ENCODE data around the gene TOX3. TPM values are rescaled to one million over a fixed set of nuclear protein-coding genes. Genes with fewer than 3 reads are reported as not detected.

Gene TOX3
- total and polyA plus RNA-seq, 2 donors (not counting 1 experiment from before 2014, with no cell fraction given) = not detected

- Mint-ChIP-seq H3K4me1 (no peaks in the 10 kb centered on the region), H3K27ac (no peak overlapping the region), H3K9me3 (ENCODE audit: insufficient read depth) (no peaks in the 10 kb centered on the region), H3K27me3 (no peaks in the 10 kb centered on the region), H3K4me3 (no peak overlapping the region)
- Histone ChIP-seq H2AFZ (ENCODE audit: insufficient read depth, low read depth, low read length, poor library complexity, severe bottlenecking) (no peak overlapping the region), H3K27me3 (replicated peaks in 1 of 4; ENCODE audit: control extremely low read depth in 1 of 4, control insufficient read depth in 3 of 4, insufficient read depth in 4 of 4, low read length in 3 of 4) (no peaks in the 10 kb centered on the region), H3K79me2 (ENCODE audit: control insufficient read depth, insufficient read depth, low read length) (no peaks in the 10 kb centered on the region), H4K20me1 (ENCODE audit: control insufficient read depth, insufficient read depth, low read length, poor library complexity, severe bottlenecking) (no peaks in the 10 kb centered on the region), H3K9me3 (ENCODE audit: control extremely low read depth in 1 of 3, control insufficient read depth in 2 of 3, insufficient read depth in 1 of 3, low read length in 2 of 3) (no peaks in the 10 kb centered on the region), H3K4me3 (ENCODE audit: control extremely low read depth in 1 of 5, extremely low read depth in 1 of 5, insufficient read depth in 1 of 5, low read depth in 2 of 5, low read length in 4 of 5) (no peak overlapping the region), H3K9ac (ENCODE audit: low read length) (no peak overlapping the region), H3K4me2 (replicated peaks; ENCODE audit: low read depth, low read length, poor library complexity, severe bottlenecking) (no peak overlapping the region), H3K4me1 (ENCODE audit: control insufficient read depth in 2 of 2, insufficient read depth in 2 of 2, low read length in 2 of 2) (no peaks in the 10 kb centered on the region), H3K36me3 (replicated peaks in 1 of 2; ENCODE audit: control extremely low read depth in 1 of 2, control insufficient read depth in 1 of 2, extremely low read depth in 1 of 2, insufficient read depth in 2 of 2, low read length in 1 of 2) (no peaks in the 10 kb centered on the region), H3K27ac (ENCODE audit: low read length in 2 of 2) (no peak overlapping the region)
- ATAC-seq (ENCODE audit: low read depth) (no peak), DNase-seq (no peak)
- no peak for TF ChIP-seq EZH2 (IDR thresholded peaks at IDR 0.05; ENCODE audit: borderline replicate concordance, insufficient read depth, low read depth, low read length, poor library complexity, severe bottlenecking)
- TF ChIP-seq, protein P1, sequence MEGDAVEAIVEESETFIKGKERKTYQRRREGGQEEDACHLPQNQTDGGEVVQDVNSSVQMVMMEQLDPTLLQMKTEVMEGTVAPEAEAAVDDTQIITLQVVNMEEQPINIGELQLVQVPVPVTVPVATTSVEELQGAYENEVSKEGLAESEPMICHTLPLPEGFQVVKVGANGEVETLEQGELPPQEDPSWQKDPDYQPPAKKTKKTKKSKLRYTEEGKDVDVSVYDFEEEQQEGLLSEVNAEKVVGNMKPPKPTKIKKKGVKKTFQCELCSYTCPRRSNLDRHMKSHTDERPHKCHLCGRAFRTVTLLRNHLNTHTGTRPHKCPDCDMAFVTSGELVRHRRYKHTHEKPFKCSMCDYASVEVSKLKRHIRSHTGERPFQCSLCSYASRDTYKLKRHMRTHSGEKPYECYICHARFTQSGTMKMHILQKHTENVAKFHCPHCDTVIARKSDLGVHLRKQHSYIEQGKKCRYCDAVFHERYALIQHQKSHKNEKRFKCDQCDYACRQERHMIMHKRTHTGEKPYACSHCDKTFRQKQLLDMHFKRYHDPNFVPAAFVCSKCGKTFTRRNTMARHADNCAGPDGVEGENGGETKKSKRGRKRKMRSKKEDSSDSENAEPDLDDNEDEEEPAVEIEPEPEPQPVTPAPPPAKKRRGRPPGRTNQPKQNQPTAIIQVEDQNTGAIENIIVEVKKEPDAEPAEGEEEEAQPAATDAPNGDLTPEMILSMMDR (IDR thresholded peaks at IDR 0.05) = no peak
- CTCF ChIA-PET = no interaction called here
- POLR2A ChIA-PET = no interaction called here
- WGBS (ENCODE audit: insufficient coverage) = no CpG with 5 or more reads among the region's 3 CpGs
- intact Hi-C loops (cut with micrococcal nuclease) = no loop called here
Measured at GRCh38 chr16:52456368-52456767, 90.6 kb downstream of the TOX3 start.

DNA sequence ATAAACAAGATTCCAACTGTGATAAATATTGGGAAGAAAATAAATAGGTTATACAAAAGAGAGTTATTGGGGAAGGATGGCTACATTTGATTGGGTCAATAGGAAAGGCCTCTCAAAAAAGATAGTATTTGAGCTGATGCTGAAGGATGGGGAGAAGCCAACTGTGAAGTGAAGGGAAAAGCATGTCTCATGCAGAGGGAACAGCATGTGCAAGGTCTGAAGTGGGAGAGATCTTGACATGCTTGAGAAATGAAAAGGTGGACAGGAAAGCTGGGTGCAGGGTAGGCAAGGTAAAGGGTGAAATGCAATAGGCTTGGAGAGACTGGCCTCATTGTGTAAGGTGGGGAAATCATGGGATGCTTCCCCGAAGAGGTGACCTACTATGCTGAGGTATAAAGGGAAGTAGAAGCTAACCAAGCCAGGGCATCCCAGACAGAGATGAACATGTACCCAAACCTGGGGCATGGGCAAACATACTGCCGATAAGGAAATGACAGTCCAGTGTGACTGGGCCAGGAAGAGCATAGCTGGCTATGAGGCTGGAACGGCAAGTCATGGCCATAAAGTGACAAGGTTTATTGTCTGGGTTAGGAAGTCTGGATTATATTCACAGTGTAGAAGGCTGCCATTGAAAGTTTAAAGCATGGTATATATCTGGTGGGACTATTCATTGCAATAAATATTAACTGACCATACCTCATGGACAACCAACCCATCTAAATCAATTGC is 91.2 kb downstream of the TOX3 start:
- WGBS (ENCODE audit: insufficient coverage) = 94% methylated on average over 3 of the region's 3 CpGs
- no peak for ATAC-seq (ENCODE audit: low read depth)
- H3K9me3 Mint-ChIP-seq (ENCODE audit: insufficient read depth) = no peaks in the 10 kb centered on the region
- no peaks in the 10 kb centered on the region for H3K4me1 ChIP-seq (ENCODE audit: control insufficient read depth in 2 of 2, insufficient read depth in 2 of 2, low read length in 2 of 2)
- H3K9me3 ChIP-seq (ENCODE audit: control extremely low read depth in 1 of 3, control insufficient read depth in 2 of 3, insufficient read depth in 1 of 3, low read length in 2 of 3) = no peaks in the 10 kb centered on the region
- TF ChIP-seq EZH2 (IDR thresholded peaks at IDR 0.05; ENCODE audit: borderline replicate concordance, insufficient read depth, low read depth, low read length, poor library complexity, severe bottlenecking) = no peak
- TF ChIP-seq, protein P1 (IDR thresholded peaks at IDR 0.05) = no peak
- H3K27ac ChIP-seq (ENCODE audit: low read length in 2 of 2) = no peak overlapping the region
- no peak overlapping the region for H3K4me3 Mint-ChIP-seq
- no peak overlapping the region for H3K4me2 ChIP-seq (replicated peaks; ENCODE audit: low read depth, low read length, poor library complexity, severe bottlenecking)
- CTCF ChIA-PET = no interaction called here
- no peak for DNase-seq
- H2AFZ ChIP-seq (ENCODE audit: insufficient read depth, low read depth, low read length, poor library complexity, severe bottlenecking) = no peak overlapping the region
- H4K20me1 ChIP-seq (ENCODE audit: control insufficient read depth, insufficient read depth, low read length, poor library complexity, severe bottlenecking) = no peaks in the 10 kb centered on the region
- no peaks in the 10 kb centered on the region for H3K79me2 ChIP-seq (ENCODE audit: control insufficient read depth, insufficient read depth, low read length)
- POLR2A ChIA-PET = no interaction called here
- no peak overlapping the region for H3K9ac ChIP-seq (ENCODE audit: low read length)
- no peaks in the 10 kb centered on the region for H3K27me3 ChIP-seq (replicated peaks in 1 of 4; ENCODE audit: control extremely low read depth in 1 of 4, control insufficient read depth in 3 of 4, insufficient read depth in 4 of 4, low read length in 3 of 4)
- H3K27ac Mint-ChIP-seq = no peak overlapping the region
- no peaks in the 10 kb centered on the region for H3K4me1 Mint-ChIP-seq
- intact Hi-C loops (cut with micrococcal nuclease) = no loop called here
- no peaks in the 10 kb centered on the region for H3K36me3 ChIP-seq (replicated peaks in 1 of 2; ENCODE audit: control extremely low read depth in 1 of 2, control insufficient read depth in 1 of 2, extremely low read depth in 1 of 2, insufficient read depth in 2 of 2, low read length in 1 of 2)
- H3K27me3 Mint-ChIP-seq = no peaks in the 10 kb centered on the region
- H3K4me3 ChIP-seq (ENCODE audit: control extremely low read depth in 1 of 5, extremely low read depth in 1 of 5, insufficient read depth in 1 of 5, low read depth in 2 of 5, low read length in 4 of 5) = no peak overlapping the region
